ENCODE measurements around the gene C1orf105.

GRCh38 chr1:172388490-172388889 lies 32.0 kb upstream of the C1orf105 start:
- TF ChIP-seq CTCF (IDR thresholded peaks at IDR 0.05 in 8 of 11, conservative IDR thresholded peaks at IDR 0.05 in 3 of 11), result no peak
- no peak for TF ChIP-seq POLR2A (IDR thresholded peaks at IDR 0.05)

Measured in spleen (tissue), 7 donors.